Activated CD8-positive, alpha-beta memory T cell treated with anti-CD3 and anti-CD28 coated beads, Interleukin-2, amount 10 ng/mL, durations not matched to agents 7 days and 5 days (primary cell): Measurements from ENCODE around the gene CHD9. TPM values are rescaled to one million over a fixed set of nuclear protein-coding genes. Genes with fewer than 3 reads are reported as not detected.
"Not testable (repeated sequence)": the region's sequence is repeated elsewhere in the genome, so short reads cannot be mapped to it uniquely, and the experiment has no call there.

ENCODE experiments used
- ATAC-seq: fragments of 150-1000 bp; cut with Tn5 transposase; one replicate; pipeline ENCODE4 v1.10.0; 2021; ENCODE audit warnings: moderate library complexity
- CTCF ChIA-PET: fragments of 350-600 bp; sonication (Branson Sonifier 250); formaldehyde crosslinking; loops from one replicate; lab custom pipeline; 2021; ENCODE audit warnings: antibody characterized with exemption; lab: Charles Lee
- DNase-seq: peaks from one replicate; pipeline ENCODE4 v3.0.0-alpha.2; 2020
- H3K27ac Mint-ChIP-seq: one replicate; pipeline ENCODE4 v1.8.0; 2021; ENCODE audit warnings: mild to moderate bottlenecking, mixed read lengths
- H3K27me3 Mint-ChIP-seq: one replicate; pipeline ENCODE4 v1.8.0; 2021; ENCODE audit warnings: mixed read lengths
- H3K36me3 Mint-ChIP-seq: one replicate; pipeline ENCODE4 v1.8.0; 2021; ENCODE audit warnings: mild to moderate bottlenecking, mixed read lengths
- H3K4me1 Mint-ChIP-seq: one replicate; pipeline ENCODE4 v1.8.0; 2021; ENCODE audit warnings: mixed read lengths
- H3K4me3 Mint-ChIP-seq: one replicate; pipeline ENCODE4 v1.8.0; 2021; ENCODE audit warnings: mild to moderate bottlenecking, moderate library complexity, mixed read lengths
- H3K9me3 Mint-ChIP-seq: one replicate; pipeline ENCODE4 v1.8.0; 2022; ENCODE audit warnings: low read depth, mixed read lengths
- total RNA-seq, 2 experiments: library from RNA; stranded (reverse); gene quantifications; one replicate each; pipeline ENCODE4 v1.2.3, GENCODE V29; 2021

Gene CHD9
- total RNA-seq, 2 experiments from 2014 or later = 23.7 to 32.7 TPM

- Mint-ChIP-seq H3K9me3 (no peaks in the 10 kb centered on the region), H3K4me3 (no peak overlapping the region), H3K27me3 (no peaks in the 10 kb centered on the region), H3K36me3 (peaks cover 23% of the 10 kb centered on the region), H3K27ac (no peak overlapping the region), H3K4me1 (no peaks in the 10 kb centered on the region)
- DNase-seq = no peak
- ATAC-seq = no peak
- CTCF ChIA-PET = interaction anchor here (1.0 to 1.1 kb wide), 2 partner anchors 15 to 317 kb away, joined by 3 read pairs; no protein-coding TSS in a partner anchor
These were observed 178.2 kb downstream of the CHD9 start for GRCh38 chr16:53232826-53233529.

- H3K9me3 Mint-ChIP-seq = no peaks in the 10 kb centered on the region
- H3K4me3 Mint-ChIP-seq = no peak overlapping the region
- no peak for DNase-seq
- H3K27ac Mint-ChIP-seq = no peak overlapping the region
- no peak for ATAC-seq
- no peaks in the 10 kb centered on the region for H3K27me3 Mint-ChIP-seq
- H3K4me1 Mint-ChIP-seq = no peaks in the 10 kb centered on the region
- CTCF ChIA-PET = no interaction called here
- H3K36me3 Mint-ChIP-seq = peaks cover 26% of the 10 kb centered on the region
These were observed 180.0 kb downstream of the CHD9 start for GRCh38 chr16:53234836-53235235.

GRCh38 chr16:53235851-53236250 lies 181.1 kb downstream of the CHD9 start:
- Mint-ChIP-seq H3K27ac (no peak overlapping the region), H3K4me1 (no peaks in the 10 kb centered on the region), H3K27me3 (no peaks in the 10 kb centered on the region), H3K9me3 (no peaks in the 10 kb centered on the region), H3K36me3 (peaks cover 25% of the 10 kb centered on the region), H3K4me3 (no peak overlapping the region)
- CTCF ChIA-PET = no interaction called here
- DNase-seq (no peak), ATAC-seq (no peak)

GRCh38 chr16:53249331-53249730 lies 194.5 kb downstream of the CHD9 start:
- DNase-seq (no peak), ATAC-seq (no peak)
- Mint-ChIP-seq H3K4me3 (no peak overlapping the region), H3K9me3 (no peaks in the 10 kb centered on the region), H3K27ac (no peak overlapping the region), H3K4me1 (no peaks in the 10 kb centered on the region), H3K27me3 (no peaks in the 10 kb centered on the region), H3K36me3 (peaks cover 36% of the 10 kb centered on the region)
- CTCF ChIA-PET = no interaction called here

- peaks cover 40% of the 10 kb centered on the region for H3K36me3 Mint-ChIP-seq
- CTCF ChIA-PET = no interaction called here
These were observed 202.2 kb downstream of the CHD9 start for GRCh38 chr16:53257001-53257400.

GRCh38 chr16:53258809-53259208 lies 204.0 kb downstream of the CHD9 start:
- CTCF ChIA-PET = interaction anchor here (1.1 kb wide), 1 partner anchor 129 kb away, joined by 3 read pairs; no protein-coding TSS in a partner anchor
- Mint-ChIP-seq H3K27ac (no peak overlapping the region), H3K9me3 (peaks cover 2% of the 10 kb centered on the region), H3K4me1 (peaks cover 3% of the 10 kb centered on the region), H3K36me3 (peaks cover 29% of the 10 kb centered on the region), H3K27me3 (no peaks in the 10 kb centered on the region), H3K4me3 (no peak overlapping the region)
- DNase-seq (no peak), ATAC-seq (no peak)

More at GRCh38 chr16:53257001-53257400, 202.2 kb downstream of the CHD9 start:
- ATAC-seq = no peak
- H3K27ac Mint-ChIP-seq = no peak overlapping the region
- peaks cover 3% of the 10 kb centered on the region for H3K4me1 Mint-ChIP-seq
- no peak for DNase-seq
- no peak overlapping the region for H3K4me3 Mint-ChIP-seq
- H3K9me3 Mint-ChIP-seq = peaks cover 2% of the 10 kb centered on the region
- H3K27me3 Mint-ChIP-seq = no peaks in the 10 kb centered on the region

GRCh38 chr16:53261276-53261675 lies 206.5 kb downstream of the CHD9 start:
- Mint-ChIP-seq H3K4me3 (no peak overlapping the region), H3K36me3 (peaks cover 24% of the 10 kb centered on the region), H3K27ac (no peak overlapping the region), H3K9me3 (peaks cover 2% of the 10 kb centered on the region), H3K4me1 (peaks cover 3% of the 10 kb centered on the region), H3K27me3 (no peaks in the 10 kb centered on the region)
- DNase-seq = no peak
- CTCF ChIA-PET = no interaction called here
- no peak for ATAC-seq

- ATAC-seq (no peak), DNase-seq (no peak)
- Mint-ChIP-seq H3K27ac (no peak overlapping the region), H3K9me3 (peaks cover 2% of the 10 kb centered on the region), H3K36me3 (peaks cover 17% of the 10 kb centered on the region), H3K27me3 (no peaks in the 10 kb centered on the region), H3K4me3 (no peak overlapping the region), H3K4me1 (peaks cover 3% of the 10 kb centered on the region)
- CTCF ChIA-PET = no interaction called here
These were observed 207.9 kb downstream of the CHD9 start for GRCh38 chr16:53262645-53263044.

- Mint-ChIP-seq H3K4me3 (no peak overlapping the region), H3K36me3 (peaks cover 6% of the 10 kb centered on the region), H3K27me3 (no peaks in the 10 kb centered on the region), H3K4me1 (no peaks in the 10 kb centered on the region), H3K9me3 (peaks cover 2% of the 10 kb centered on the region), H3K27ac (no peak overlapping the region)
- DNase-seq = no peak
- ATAC-seq = no peak
- CTCF ChIA-PET = no interaction called here
These were observed 211.4 kb downstream of the CHD9 start for GRCh38 chr16:53266156-53266555.

- not testable (repeated sequence) for H3K9me3 Mint-ChIP-seq, DNase-seq
These were observed 223.7 kb downstream of the CHD9 start for GRCh38 chr16:53278498-53278897.

GRCh38 chr16:53281280-53281679 lies 226.5 kb downstream of the CHD9 start:
- H3K27me3 Mint-ChIP-seq = no peaks in the 10 kb centered on the region
- H3K4me1 Mint-ChIP-seq = no peaks in the 10 kb centered on the region
- H3K27ac Mint-ChIP-seq = no peak overlapping the region
- H3K4me3 Mint-ChIP-seq = no peak overlapping the region
- peaks cover 2% of the 10 kb centered on the region for H3K36me3 Mint-ChIP-seq
- ATAC-seq = no peak
- no peak for DNase-seq
- no peaks in the 10 kb centered on the region for H3K9me3 Mint-ChIP-seq
- CTCF ChIA-PET = no interaction called here

More at GRCh38 chr16:53278498-53278897, 223.7 kb downstream of the CHD9 start:
- ATAC-seq, H3K27me3 Mint-ChIP-seq, CTCF ChIA-PET, H3K4me3 Mint-ChIP-seq, H3K4me1 Mint-ChIP-seq, H3K27ac Mint-ChIP-seq, H3K36me3 Mint-ChIP-seq: not testable (repeated sequence)

- CTCF ChIA-PET = interaction anchor here (1.0 kb wide), 1 partner anchor 227 kb away, joined by 3 read pairs; the partner anchor contains the start of gene CHD9
- H3K36me3 Mint-ChIP-seq = peaks cover 2% of the 10 kb centered on the region
- H3K4me3 Mint-ChIP-seq = no peak overlapping the region
- no peak for DNase-seq
- H3K27ac Mint-ChIP-seq = no peak overlapping the region
- no peaks in the 10 kb centered on the region for H3K27me3 Mint-ChIP-seq
- ATAC-seq = no peak
- no peaks in the 10 kb centered on the region for H3K4me1 Mint-ChIP-seq
- H3K9me3 Mint-ChIP-seq = no peaks in the 10 kb centered on the region
These were observed 227.1 kb downstream of the CHD9 start for GRCh38 chr16:53281859-53282258.

- no peaks in the 10 kb centered on the region for H3K27me3 Mint-ChIP-seq
- CTCF ChIA-PET = interaction anchor here (1.0 kb wide), 1 partner anchor 228 kb away, joined by 3 read pairs; the partner anchor contains the start of gene CHD9
- H3K9me3 Mint-ChIP-seq = no peaks in the 10 kb centered on the region
- H3K27ac Mint-ChIP-seq = no peak overlapping the region
- no peak for DNase-seq
- H3K4me1 Mint-ChIP-seq = no peaks in the 10 kb centered on the region
- no peak overlapping the region for H3K4me3 Mint-ChIP-seq
- ATAC-seq = no peak
- peaks cover 2% of the 10 kb centered on the region for H3K36me3 Mint-ChIP-seq
These were observed 227.5 kb downstream of the CHD9 start for GRCh38 chr16:53282328-53282727.
